A673 (cell line): ENCODE data around the gene IFT172.

Source experiments
- CTCF ChIP-seq: fragments of 300-800, 200-600 bp; sonication (generic); conservative IDR thresholded peaks from 2 replicates; pipeline ENCODE4 v1.5.1; 2017; ENCODE audit warnings: low read depth, mild to moderate bottlenecking, antibody characterized with exemption, low read length, moderate library complexity, mixed read lengths
- EZH2 ChIP-seq: fragments of 200-600 bp; sonication (generic); IDR thresholded peaks from 2 replicates; pipeline ENCODE4 v1.6.1; 2017; ENCODE audit warnings: borderline replicate concordance, low read depth, mild to moderate bottlenecking, mixed read lengths, antibody characterized with exemption, low read length; ENCODE audit not compliant: poor library complexity, severe bottlenecking

GRCh38 chr2:27502142-27502541 lies 12.6 kb upstream of the IFT172 start:
- TF ChIP-seq CTCF, result no peak
- no peak for TF ChIP-seq EZH2
